H9 (cell line): Measurements from ENCODE around the gene MBP. TPM values are rescaled to one million over a fixed set of nuclear protein-coding genes. Genes with fewer than 3 reads are reported as not detected.
A peak's percentile ranks its signal among the peaks of the same experiment; 100 is the strongest.

ENCODE experiments used
- DNase-seq: peaks from one replicate; pipeline ENCODE4 v3.0.0-alpha.2; 2017
- H2AFZ ChIP-seq: one replicate; pipeline ENCODE4 v1.6.1; 2013; ENCODE audit warnings: mild to moderate bottlenecking, low read length, control low read depth, moderate library complexity
- H2AK5ac ChIP-seq: 2 replicates; pipeline ENCODE4 v1.6.1; 2013; ENCODE audit warnings: low read length, control low read depth, mixed read lengths; ENCODE audit not compliant: insufficient read length
- H2BK120ac ChIP-seq: one replicate; pipeline ENCODE4 v1.6.1; 2013; ENCODE audit warnings: low read depth, mild to moderate bottlenecking, low read length, control low read depth, inconsistent platforms; ENCODE audit not compliant: poor library complexity, severe bottlenecking
- H2BK12ac ChIP-seq: 2 replicates; pipeline ENCODE4 v1.6.1; 2013; ENCODE audit warnings: low read length, control low read depth, mixed read lengths, low read depth; ENCODE audit not compliant: insufficient read length
- H2BK15ac ChIP-seq: 2 replicates; pipeline ENCODE4 v1.6.1; 2013; ENCODE audit warnings: low read depth, low read length, control low read depth
- H2BK20ac ChIP-seq: one replicate; pipeline ENCODE4 v1.6.1; 2013; ENCODE audit warnings: low read depth, mild to moderate bottlenecking, low read length, control low read depth, inconsistent platforms; ENCODE audit not compliant: poor library complexity, severe bottlenecking
- H2BK5ac ChIP-seq: 2 replicates; pipeline ENCODE4 v1.6.1; 2013; ENCODE audit warnings: low read length, control low read depth, mixed read lengths; ENCODE audit not compliant: insufficient read length
- H3K14ac ChIP-seq: 2 replicates; pipeline ENCODE4 v1.6.1; 2013; ENCODE audit warnings: low read length, control low read depth; ENCODE audit not compliant: insufficient read depth
- H3K18ac ChIP-seq: 2 replicates; pipeline ENCODE4 v1.6.1; 2013; ENCODE audit warnings: low read depth, mild to moderate bottlenecking, mixed read lengths, low read length, control low read depth; ENCODE audit not compliant: insufficient read length
- H3K23ac ChIP-seq: 2 replicates; pipeline ENCODE4 v1.6.1; 2013; ENCODE audit warnings: low read length, control low read depth, mixed read lengths, low read depth; ENCODE audit not compliant: insufficient read length
- H3K23me2 ChIP-seq: 2 replicates; pipeline ENCODE4 v1.6.1; 2013; ENCODE audit warnings: low read depth, mild to moderate bottlenecking, mixed read lengths, low read length, control low read depth; ENCODE audit not compliant: insufficient read length, poor library complexity, severe bottlenecking
- H3K27ac ChIP-seq: 2 replicates; pipeline ENCODE4 v1.5.1; 2013; ENCODE audit warnings: low read length, control low read depth, mixed read lengths, low read depth; ENCODE audit not compliant: insufficient read length
- H3K27me3 ChIP-seq: 2 replicates; pipeline ENCODE4 v1.6.1; 2013; ENCODE audit warnings: low read length, control low read depth, inconsistent platforms; ENCODE audit not compliant: insufficient read depth
- H3K4ac ChIP-seq: 2 replicates; pipeline ENCODE4 v1.6.1; 2013; ENCODE audit warnings: low read depth, mild to moderate bottlenecking, control low read depth, inconsistent platforms, low read length, moderate library complexity
- H3K4me1 ChIP-seq: 2 replicates; pipeline ENCODE4 v1.6.1; 2013; ENCODE audit warnings: low read length, control low read depth, inconsistent platforms; ENCODE audit not compliant: insufficient read depth
- H3K4me2 ChIP-seq: 2 replicates; pipeline ENCODE4 v1.6.1; 2013; ENCODE audit warnings: low read length, control low read depth, mixed read lengths; ENCODE audit not compliant: insufficient read length, insufficient read depth
- H3K56ac ChIP-seq: 2 replicates; pipeline ENCODE4 v1.6.1; 2013; ENCODE audit warnings: low read depth, mild to moderate bottlenecking, mixed read lengths, low read length, control low read depth; ENCODE audit not compliant: insufficient read length
- H3K79me1 ChIP-seq: 2 replicates; pipeline ENCODE4 v1.6.1; 2013; ENCODE audit warnings: low read depth, mild to moderate bottlenecking, moderate library complexity, low read length, control low read depth, inconsistent platforms; ENCODE audit not compliant: insufficient read depth, poor library complexity, severe bottlenecking
- H3K79me2 ChIP-seq: 2 replicates; pipeline ENCODE4 v1.6.1; 2013; ENCODE audit warnings: low read length, control low read depth, inconsistent platforms; ENCODE audit not compliant: insufficient read depth
- H3K9ac ChIP-seq: 2 replicates; pipeline ENCODE4 v1.6.1; 2013; ENCODE audit warnings: low read length, control low read depth, mixed read lengths; ENCODE audit not compliant: insufficient read length; ENCODE audit errors: extremely low read depth
- H3K9me3 ChIP-seq: one replicate; pipeline ENCODE4 v1.6.1; 2013; ENCODE audit warnings: low read depth, low read length, inconsistent platforms; ENCODE audit not compliant: control insufficient read depth
- H3T11ph ChIP-seq: one replicate; pipeline ENCODE4 v1.6.1; 2013; ENCODE audit warnings: mild to moderate bottlenecking, low read length, control low read depth, inconsistent platforms
- H4K20me1 ChIP-seq: one replicate; pipeline ENCODE4 v1.6.1; 2013; ENCODE audit not compliant: control insufficient read depth, insufficient read length, insufficient read depth
- H4K5ac ChIP-seq: 2 replicates; pipeline ENCODE4 v1.6.1; 2013; ENCODE audit warnings: low read depth, mild to moderate bottlenecking, mixed read lengths, low read length, control low read depth; ENCODE audit not compliant: insufficient read length
- H4K8ac ChIP-seq: replicated peaks from 2 replicates; pipeline ENCODE4 v1.6.1; 2013; ENCODE audit warnings: low read length, control low read depth, mixed read lengths, low read depth; ENCODE audit not compliant: insufficient read length
- H4K91ac ChIP-seq: 2 replicates; pipeline ENCODE4 v1.6.1; 2013; ENCODE audit warnings: low read depth, mild to moderate bottlenecking, moderate library complexity, mixed read lengths, low read length, control low read depth; ENCODE audit not compliant: insufficient read length
- H3K27ac Mint-ChIP-seq, 3 experiments: 2 replicates in 2 of 3; 3 replicates in 1 of 3; pipeline ENCODE4 v1.8.0; 2020 to 2021; ENCODE audit warnings: mixed read lengths in 3 of 3, mild to moderate bottlenecking in 1 of 3, moderate library complexity in 1 of 3
- H3K27me3 Mint-ChIP-seq: 2 replicates; pipeline ENCODE4 v1.8.0; 2021; ENCODE audit warnings: low read depth, mild to moderate bottlenecking, moderate library complexity, mixed read lengths
- H3K36me3 Mint-ChIP-seq, 3 experiments: 2 replicates in 2 of 3; 3 replicates in 1 of 3; pipeline ENCODE4 v1.8.0; 2020 to 2021; ENCODE audit warnings: low read depth in 3 of 3, mixed read lengths in 3 of 3; ENCODE audit not compliant: insufficient read depth in 1 of 3
- H3K4me1 Mint-ChIP-seq, 2 experiments: 2 replicates each; pipeline ENCODE4 v1.8.0; 2020; ENCODE audit warnings: mixed read lengths in 2 of 2
- H3K4me3 Mint-ChIP-seq, 2 experiments: 2 replicates in 1 of 2; 3 replicates in 1 of 2; pipeline ENCODE4 v1.8.0; 2020 to 2021; ENCODE audit warnings: mild to moderate bottlenecking in 2 of 2, mixed read lengths in 2 of 2, moderate library complexity in 1 of 2
- H3K9me3 Mint-ChIP-seq, 2 experiments: 2 replicates in 1 of 2; 3 replicates in 1 of 2; pipeline ENCODE4 v1.8.0; 2020; ENCODE audit warnings: mild to moderate bottlenecking in 2 of 2, mixed read lengths in 2 of 2, moderate library complexity in 1 of 2
- WGBS: extraction: QIAGEN DNeasy Blood & Tissue Kit; methylation state at CpG from one replicate; pipeline ENCODE4 v1.1.7; 2013; ENCODE audit warnings: missing lambda C conversion rate, low lambda C conversion rate, mixed read lengths; ENCODE audit not compliant: insufficient read length; ENCODE audit errors: extremely low coverage; 5-methylcytosine and 5-hydroxymethylcytosine counted together
- total RNA-seq: library from RNA; stranded (reverse); gene quantifications from 2 replicates; pipeline ENCODE4 v1.2.1, GENCODE V29; 2021
- TF ChIP-seq, protein P1 (sequence below): fragments of 200-600 bp; sonication (generic); conservative IDR thresholded peaks from 3 replicates; pipeline ENCODE4 v1.8.0; 2021; ENCODE audit warnings: antibody characterized with exemption, mild to moderate bottlenecking

Gene MBP
- total RNA-seq, 1 experiment from 2014 or later, result 8.6 TPM

DNA sequence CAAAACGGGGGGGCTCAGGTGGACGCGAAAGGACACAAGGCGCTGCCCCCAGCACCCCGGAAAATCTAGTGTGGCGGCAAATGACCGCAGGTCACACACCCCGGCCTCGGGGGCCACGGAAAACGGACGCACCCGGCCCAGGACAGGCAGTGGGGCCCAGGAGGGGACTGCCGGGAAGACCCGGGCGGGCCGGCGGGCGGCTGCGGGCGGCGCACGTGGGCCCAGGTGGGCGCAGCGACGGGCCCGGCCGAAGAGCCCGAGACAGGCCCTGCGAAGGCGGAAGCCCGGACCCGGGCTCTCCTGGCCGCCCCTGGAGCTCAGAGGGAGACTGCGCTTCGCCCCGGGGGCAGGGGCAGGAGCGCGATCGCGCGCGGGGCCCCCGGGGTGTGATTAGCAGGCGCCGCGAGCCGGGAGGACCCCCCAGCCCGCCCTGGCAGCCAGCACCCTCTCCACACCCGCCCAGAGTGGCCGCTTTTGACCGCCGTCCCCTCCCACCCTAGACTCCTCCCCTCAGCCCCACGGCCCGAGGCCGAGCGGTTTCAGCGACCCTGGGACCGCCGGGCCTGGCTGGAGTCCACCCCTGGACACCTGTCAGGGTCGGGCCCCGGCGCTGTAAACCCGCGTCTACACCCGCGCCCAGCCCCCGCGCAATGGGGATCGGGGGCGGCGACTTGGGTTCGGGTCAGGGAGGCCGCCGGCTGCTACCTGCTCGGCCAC, 773 bp downstream of the MBP start:
- no peak overlapping the region for H2BK12ac ChIP-seq
- H3T11ph ChIP-seq, result no peak overlapping the region
- no peak overlapping the region for H3K9ac ChIP-seq
- H2AK5ac ChIP-seq, result no peak overlapping the region
- no peak overlapping the region for H4K91ac ChIP-seq
- H3K4me3 Mint-ChIP-seq, result peak overlapping the region; percentile 72 to 87
- H2BK120ac ChIP-seq, result no peak overlapping the region
- H4K8ac ChIP-seq, result no peak overlapping the region
- TF ChIP-seq, protein P1, sequence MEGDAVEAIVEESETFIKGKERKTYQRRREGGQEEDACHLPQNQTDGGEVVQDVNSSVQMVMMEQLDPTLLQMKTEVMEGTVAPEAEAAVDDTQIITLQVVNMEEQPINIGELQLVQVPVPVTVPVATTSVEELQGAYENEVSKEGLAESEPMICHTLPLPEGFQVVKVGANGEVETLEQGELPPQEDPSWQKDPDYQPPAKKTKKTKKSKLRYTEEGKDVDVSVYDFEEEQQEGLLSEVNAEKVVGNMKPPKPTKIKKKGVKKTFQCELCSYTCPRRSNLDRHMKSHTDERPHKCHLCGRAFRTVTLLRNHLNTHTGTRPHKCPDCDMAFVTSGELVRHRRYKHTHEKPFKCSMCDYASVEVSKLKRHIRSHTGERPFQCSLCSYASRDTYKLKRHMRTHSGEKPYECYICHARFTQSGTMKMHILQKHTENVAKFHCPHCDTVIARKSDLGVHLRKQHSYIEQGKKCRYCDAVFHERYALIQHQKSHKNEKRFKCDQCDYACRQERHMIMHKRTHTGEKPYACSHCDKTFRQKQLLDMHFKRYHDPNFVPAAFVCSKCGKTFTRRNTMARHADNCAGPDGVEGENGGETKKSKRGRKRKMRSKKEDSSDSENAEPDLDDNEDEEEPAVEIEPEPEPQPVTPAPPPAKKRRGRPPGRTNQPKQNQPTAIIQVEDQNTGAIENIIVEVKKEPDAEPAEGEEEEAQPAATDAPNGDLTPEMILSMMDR, result no peak
- no peaks in the 10 kb centered on the region for H3K4me1 ChIP-seq
- no peaks in the 10 kb centered on the region for H3K79me1 ChIP-seq
- WGBS, result no CpG with 5 or more reads among the region's 76 CpGs
- peaks cover 11 to 15% of the 10 kb centered on the region in 2 experiments for H3K4me1 Mint-ChIP-seq
- no peak overlapping the region for H2BK5ac ChIP-seq
- H3K36me3 Mint-ChIP-seq, result peaks cover 0 to 2% (median 0%) of the 10 kb centered on the region in 3 experiments; a peak in 3 of 7 replicates
- H3K4me2 ChIP-seq, result peak overlapping the region; percentile 46
- no peak overlapping the region for H3K23ac ChIP-seq
- no peak overlapping the region for H4K5ac ChIP-seq
- no peak overlapping the region for H2AFZ ChIP-seq
- H3K27me3 Mint-ChIP-seq, result peaks cover 48% of the 10 kb centered on the region
- peaks cover 14% of the 10 kb centered on the region for H3K23me2 ChIP-seq
- no peak overlapping the region for H3K56ac ChIP-seq
- H3K9me3 Mint-ChIP-seq, result no peaks in the 10 kb centered on the region; a peak in 2 of 5 replicates
- H2BK20ac ChIP-seq, result no peak overlapping the region
- peaks cover 2% of the 10 kb centered on the region; the same call in 1 of the 2 replicates for H3K79me2 ChIP-seq
- H2BK15ac ChIP-seq, result no peak overlapping the region
- no peak overlapping the region for H3K4ac ChIP-seq
- no peaks in the 10 kb centered on the region for H4K20me1 ChIP-seq
- no peak overlapping the region; the same call in 1 of the 2 replicates for H3K14ac ChIP-seq
- H3K9me3 ChIP-seq, result no peaks in the 10 kb centered on the region
- H3K27me3 ChIP-seq, result peaks cover 2% of the 10 kb centered on the region; the same call in 1 of the 2 replicates
- no peak overlapping the region for H3K27ac ChIP-seq
- no peak overlapping the region for H3K18ac ChIP-seq
- DNase-seq, result no peak
- H3K27ac Mint-ChIP-seq, result no peak overlapping the region; a peak in 1 of 7 replicates
